Keratinocyte (primary cell): ENCODE data around the gene GABRD. TPM values are rescaled to one million over a fixed set of nuclear protein-coding genes. Genes with fewer than 3 reads are reported as not detected.

Experiments used
- DNase-seq: peaks from one replicate; pipeline ENCODE4 v3.0.0-alpha.2; 2011; ENCODE audit warnings: low read depth, missing footprints, low spot score
- FAIRE-seq: peaks from 2 replicates; lab custom pipeline; 2011; peaks lifted over from hg19 to GRCh38; lab: Jason Lieb, UNC
- H2AFZ ChIP-seq: 2 replicates; pipeline ENCODE4 v1.6.0; 2012; ENCODE audit warnings: low read length, control low read depth, inconsistent platforms; ENCODE audit not compliant: control insufficient read depth
- H3K27ac ChIP-seq: 2 replicates; pipeline ENCODE4 v1.5.1; 2011; ENCODE audit warnings: low read length; ENCODE audit not compliant: control insufficient read depth, insufficient read depth
- H3K27me3 ChIP-seq: 3 replicates; pipeline ENCODE4 v1.6.0; 2011; ENCODE audit warnings: low read length; ENCODE audit not compliant: control insufficient read depth, insufficient read depth; ENCODE audit errors: extremely low read depth
- H3K36me3 ChIP-seq, 2 experiments: 2 replicates in 1 of 2; 3 replicates in 1 of 2; pipeline ENCODE4 v1.5.1; 2011; ENCODE audit warnings: low read length in 2 of 2, mild to moderate bottlenecking in 1 of 2; ENCODE audit not compliant: control insufficient read depth in 2 of 2, insufficient read depth in 2 of 2; ENCODE audit errors: extremely low read depth in 1 of 2
- H3K4me1 ChIP-seq: 3 replicates; pipeline ENCODE4 v1.5.1; 2011; ENCODE audit warnings: low read length; ENCODE audit not compliant: control insufficient read depth, insufficient read depth; ENCODE audit errors: extremely low read depth
- H3K4me2 ChIP-seq: 3 replicates; pipeline ENCODE4 v1.6.0; 2011; ENCODE audit warnings: low read depth, low read length; ENCODE audit not compliant: control insufficient read depth, insufficient read depth; ENCODE audit errors: extremely low read depth
- H3K4me3 ChIP-seq, 3 experiments: fragments of 200-600 bp in 1 of 3; sonication (generic) in 1 of 3; 2 replicates in 2 of 3; 3 replicates in 1 of 3; pipeline ENCODE4 v1.5.1; 2011 to 2016; ENCODE audit warnings: low read length in 3 of 3, mild to moderate bottlenecking in 3 of 3, control low read depth in 2 of 3, inconsistent platforms in 1 of 3, low read depth in 1 of 3, mixed read lengths in 1 of 3, mixed run types in 1 of 3, moderate library complexity in 1 of 3; ENCODE audit not compliant: control insufficient read depth in 2 of 3, insufficient read depth in 2 of 3; ENCODE audit errors: extremely low read depth in 1 of 3
- H3K79me2 ChIP-seq: 2 replicates; pipeline ENCODE4 v1.6.0; 2012; ENCODE audit warnings: low read length; ENCODE audit not compliant: control insufficient read depth, insufficient read depth
- H3K9ac ChIP-seq: 3 replicates; pipeline ENCODE4 v1.6.0; 2011; ENCODE audit warnings: low read length; ENCODE audit not compliant: control insufficient read depth, insufficient read depth; ENCODE audit errors: extremely low read depth
- H3K9me1 ChIP-seq: 3 replicates; pipeline ENCODE4 v1.6.0; 2011; ENCODE audit warnings: low read length; ENCODE audit not compliant: control insufficient read depth, insufficient read depth; ENCODE audit errors: extremely low read depth
- H3K9me3 ChIP-seq: 2 replicates; pipeline ENCODE4 v1.5.1; 2012; ENCODE audit warnings: low read depth, low read length; ENCODE audit not compliant: control insufficient read depth
- H4K20me1 ChIP-seq: 3 replicates; pipeline ENCODE4 v1.6.0; 2011; ENCODE audit warnings: low read length; ENCODE audit not compliant: control insufficient read depth, insufficient read depth; ENCODE audit errors: extremely low read depth
- CTCF ChIP-seq, 3 experiments: IDR thresholded peaks in 1 of 3; conservative IDR thresholded peaks in 1 of 3; optimal IDR thresholded peaks in 1 of 3; 2 replicates in 2 of 3; 3 replicates in 1 of 3; pipeline versions ENCODE3 to v1.5.1; 2011; ENCODE audit warnings: low read length in 3 of 3, mild to moderate bottlenecking in 3 of 3, moderate library complexity in 2 of 3, control low read depth in 1 of 3, inconsistent platforms in 1 of 3; ENCODE audit not compliant: insufficient read depth in 2 of 3; ENCODE audit errors: extremely low read depth in 1 of 3
- EZH2 ChIP-seq: IDR thresholded peaks from one replicate; pipeline ENCODE4 v1.6.1; 2012; ENCODE audit warnings: inconsistent platforms, mild to moderate bottlenecking, low read length, moderate library complexity
- dilution Hi-C: fragments of 300-500 bp; cut with MboI; formaldehyde crosslinking; loops from one replicate; pipeline ENCODE4 v1.7.0; 2020; ENCODE audit warnings: low sequenced_read_pairs; ENCODE audit not compliant: extremely low pct_ligation_motif_present
- polyA plus RNA-seq, 5 experiments: library from polyadenylated mRNA; depleted of rRNA in 3 of 5; stranded (reverse) in 3 of 5; stranded (forward) in 1 of 5; unstranded in 1 of 5; fragments of >200 nt; gene quantifications; 1 replicate in 1 of 5; 2 replicates in 3 of 5; 3 replicates in 1 of 5; pipeline versions ENCODE4 v1.2.1 to v1.2.3, GENCODE V29; 2011 to 2012; ENCODE audit warnings: missing spikeins in 2 of 5, low read depth in 1 of 5, low replicate concordance in 1 of 5

GABRD gene
- polyA plus RNA-seq, 1 donor (not counting 4 experiments of a cell fraction or from before 2014, with no cell fraction given) = not detected

DNA sequence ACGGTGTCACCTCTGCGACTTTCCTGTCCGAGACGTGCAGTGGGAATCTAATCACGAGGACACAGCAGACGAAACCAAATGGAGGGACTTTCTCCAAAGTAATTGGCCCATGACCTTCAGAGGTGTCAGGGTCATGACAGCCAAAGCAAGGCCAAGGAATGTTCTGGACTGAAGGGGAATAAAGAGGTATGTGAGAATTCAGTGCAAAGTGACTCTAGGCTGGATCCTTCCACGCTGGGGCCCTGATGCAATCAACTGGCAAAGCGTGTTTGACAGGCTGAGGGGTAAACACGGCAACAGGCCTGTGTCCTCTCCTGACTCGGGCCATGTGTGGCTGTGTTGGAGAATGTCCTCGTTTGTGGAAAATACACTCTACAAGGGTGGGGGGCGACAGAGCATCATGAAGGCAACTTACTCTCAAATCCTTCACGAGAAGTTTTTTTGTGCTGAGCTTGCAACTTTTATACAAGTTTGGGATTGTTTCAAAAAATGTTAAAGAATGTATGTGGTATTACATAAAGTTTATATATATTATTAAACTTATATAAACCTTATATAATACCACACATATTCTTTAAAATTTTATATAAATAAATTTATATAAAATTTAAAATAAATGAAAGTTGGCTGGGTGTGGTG lies 17.3 kb upstream of the GABRD start:
- Histone ChIP-seq H3K4me1 (no peaks in the 10 kb centered on the region), H3K9ac (no peak overlapping the region), H3K79me2 (no peaks in the 10 kb centered on the region), H4K20me1 (no peaks in the 10 kb centered on the region), H3K9me1 (no peaks in the 10 kb centered on the region), H3K27me3 (peaks cover 20% of the 10 kb centered on the region), H3K9me3 (no peaks in the 10 kb centered on the region), H3K4me2 (no peak overlapping the region), H3K27ac (no peak overlapping the region), H3K36me3 (no peaks in the 10 kb centered on the region), H2AFZ (no peak overlapping the region), H3K4me3 (no peak overlapping the region)
- DNase-seq (no peak), FAIRE-seq (no peak)
- dilution Hi-C loops = no loop called here
- TF ChIP-seq EZH2 (no peak), CTCF (optimal IDR thresholded peaks at IDR 0.05 in 1 of 3, IDR thresholded peaks at IDR 0.05 in 1 of 3, conservative IDR thresholded peaks at IDR 0.05 in 1 of 3; ENCODE audit: extremely low read depth in 1 of 3, insufficient read depth in 2 of 3, low read length in 3 of 3) (no peak)

DNA sequence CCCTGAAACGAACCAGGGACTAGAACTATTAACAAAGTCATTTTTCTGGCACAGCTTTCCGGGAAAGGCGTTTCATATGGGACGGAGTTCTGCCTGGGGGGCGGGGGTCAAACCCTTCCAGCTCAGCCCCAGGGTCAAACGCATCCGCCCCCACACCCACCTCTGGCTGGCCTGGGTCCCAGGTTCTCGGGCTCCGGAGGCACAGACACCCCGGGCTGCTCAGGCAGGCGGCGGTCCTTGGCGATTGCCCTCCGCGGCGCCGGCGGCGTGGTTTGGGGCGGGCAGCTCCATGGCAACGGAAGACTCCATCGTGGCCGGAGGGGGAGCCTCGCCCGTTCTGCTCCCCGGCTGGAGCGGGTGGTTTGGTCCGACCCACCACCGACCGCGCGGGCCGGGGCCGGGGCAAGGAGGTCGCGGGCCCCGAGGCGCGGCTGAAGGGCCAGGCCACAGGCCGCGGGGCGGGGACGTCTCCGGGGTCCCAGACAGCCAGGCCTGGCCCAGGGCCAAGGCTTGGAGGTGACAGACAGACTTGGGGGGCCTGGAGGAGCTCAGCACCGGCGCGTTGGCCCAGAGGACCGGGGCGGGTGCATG lies 15.5 kb upstream of the GABRD start, which contains the start of gene CFAP74:
TSS of gene CFAP74 (minus strand) at position 246 of the 591 bp plus-strand sequence. CDS start 12,830 bp downstream, outside the sequence.
- H3K4me1 ChIP-seq = no peaks in the 10 kb centered on the region
- no peaks in the 10 kb centered on the region for H4K20me1 ChIP-seq
- H3K27me3 ChIP-seq = peaks cover 23% of the 10 kb centered on the region
- no peaks in the 10 kb centered on the region for H3K79me2 ChIP-seq
- H3K9me1 ChIP-seq = no peaks in the 10 kb centered on the region
- TF ChIP-seq EZH2 = no peak
- no peak for TF ChIP-seq CTCF (optimal IDR thresholded peaks at IDR 0.05 in 1 of 3, IDR thresholded peaks at IDR 0.05 in 1 of 3, conservative IDR thresholded peaks at IDR 0.05 in 1 of 3; ENCODE audit: extremely low read depth in 1 of 3, insufficient read depth in 2 of 3, low read length in 3 of 3)
- H3K27ac ChIP-seq = no peak within 1 kb of the TSS
- H3K9me3 ChIP-seq = no peaks in the 10 kb centered on the region
- H3K4me2 ChIP-seq = no peak within 1 kb of the TSS
- no peak for FAIRE-seq
- dilution Hi-C loops = no loop called here
- H2AFZ ChIP-seq = no peak within 1 kb of the TSS
- H3K9ac ChIP-seq = no peak within 1 kb of the TSS
- DNase-seq = no peak
- no peaks in the 10 kb centered on the region for H3K36me3 ChIP-seq
- H3K4me3 ChIP-seq = no peak within 1 kb of the TSS
